NB4 (cell line): ENCODE measurements around the gene DMGDH.

Source experiments
- DNase-seq: peaks from one replicate; pipeline ENCODE4 v3.0.0; 2010; ENCODE audit warnings: low read depth
- H3K4me3 ChIP-seq: one replicate; pipeline ENCODE4 v1.5.1; 2011; ENCODE audit warnings: mild to moderate bottlenecking, low read depth, low read length, moderate library complexity
- CTCF ChIP-seq: IDR thresholded peaks from one replicate; pipeline ENCODE4 v1.5.1; 2012; ENCODE audit warnings: low read depth, low read length
- MAX ChIP-seq: IDR thresholded peaks from 2 replicates; pipeline ENCODE4 v1.6.1; 2011; ENCODE audit warnings: low read depth, low read length
- MYC ChIP-seq: IDR thresholded peaks from 2 replicates; pipeline ENCODE4 v1.6.1; 2011; ENCODE audit warnings: low read depth, low read length
- POLR2A ChIP-seq: IDR thresholded peaks from 2 replicates; pipeline ENCODE4 v1.6.1; 2011; ENCODE audit warnings: mild to moderate bottlenecking; ENCODE audit not compliant: insufficient read length; ENCODE audit errors: extremely low read depth

Gene DMGDH

GRCh38 chr5:78984439-78985115 lies 84.9 kb downstream of the DMGDH start:
- DNase-seq: peak; percentile 89
- H3K4me3 ChIP-seq: peak overlapping the region; percentile 90
- peak; percentile 53 for TF ChIP-seq POLR2A
- no peak for TF ChIP-seq CTCF
- TF ChIP-seq MYC: peak; percentile 12; the same call in 1 of the 2 replicates
- TF ChIP-seq MAX: no peak

- peak; percentile 33 for DNase-seq
- H3K4me3 ChIP-seq: peak overlapping the region; percentile 90
- TF ChIP-seq CTCF: no peak
- no peak for TF ChIP-seq MAX
- TF ChIP-seq POLR2A: no peak
- TF ChIP-seq MYC: no peak
Measured at GRCh38 chr5:78983601-78984438, 85.7 kb downstream of the DMGDH start.

GRCh38 chr5:78983194-78983593 lies 86.3 kb downstream of the DMGDH start:
- H3K4me3 ChIP-seq: peak overlapping the region; percentile 90
- peak; percentile 18 for DNase-seq

GRCh38 chr5:78979909-78980308 lies 89.6 kb downstream of the DMGDH start:
- no peak for TF ChIP-seq POLR2A
- TF ChIP-seq MAX: no peak
- TF ChIP-seq MYC: no peak
- TF ChIP-seq CTCF: no peak
- DNase-seq: peak; percentile 64
- H3K4me3 ChIP-seq: no peak overlapping the region

GRCh38 chr5:78979117-78979742 lies 90.2 kb downstream of the DMGDH start:
- no peak for DNase-seq
- no peak overlapping the region for H3K4me3 ChIP-seq
- TF ChIP-seq CTCF (no peak), MYC (no peak), POLR2A (no peak), MAX (no peak)

- H3K4me3 ChIP-seq: no peak overlapping the region
- TF ChIP-seq MYC: no peak
- TF ChIP-seq POLR2A: no peak
- TF ChIP-seq MAX: no peak
- TF ChIP-seq CTCF: no peak
- DNase-seq: no peak
Measured at GRCh38 chr5:78975035-78975434, 94.4 kb downstream of the DMGDH start.
